ENCODE results near the gene ST8SIA6. TPM values are rescaled to one million over a fixed set of nuclear protein-coding genes. Genes with fewer than 3 reads are reported as not detected.

Gene ST8SIA6
- total RNA-seq, 1 donor from 2014 or later, result 12.5 TPM

- Histone ChIP-seq H3K36me3 (no peaks in the 10 kb centered on the region), H3K27me3 (ENCODE audit: low read depth) (no peaks in the 10 kb centered on the region), H3K9me3 (no peaks in the 10 kb centered on the region), H3K27ac (no peak overlapping the region), H3K4me3 (no peak overlapping the region), H3K4me1 (no peaks in the 10 kb centered on the region)
- intact Hi-C loops (cut with DNase I), result no loop called here
- no peak for TF ChIP-seq CTCF (IDR thresholded peaks at IDR 0.05)
- DNase-seq, result no peak
- no peak for ATAC-seq
Measured at GRCh38 chr10:17470246-17470645, 15.9 kb upstream of the ST8SIA6 start.

- no peak for TF ChIP-seq CTCF (IDR thresholded peaks at IDR 0.05)
- intact Hi-C loops (cut with DNase I), result no loop called here
- no peak for DNase-seq
- Histone ChIP-seq H3K4me1 (no peaks in the 10 kb centered on the region), H3K4me3 (no peak overlapping the region), H3K36me3 (no peaks in the 10 kb centered on the region), H3K27ac (no peak overlapping the region), H3K27me3 (ENCODE audit: low read depth) (no peaks in the 10 kb centered on the region), H3K9me3 (no peaks in the 10 kb centered on the region)
- no peak for ATAC-seq
Measured at GRCh38 chr10:17465328-17466125, 11.1 kb upstream of the ST8SIA6 start.

GRCh38 chr10:17464545-17464944 lies 10.2 kb upstream of the ST8SIA6 start:
- Histone ChIP-seq H3K27me3 (ENCODE audit: low read depth) (no peaks in the 10 kb centered on the region), H3K36me3 (no peaks in the 10 kb centered on the region), H3K4me1 (no peaks in the 10 kb centered on the region), H3K27ac (no peak overlapping the region), H3K9me3 (no peaks in the 10 kb centered on the region), H3K4me3 (no peak overlapping the region)
- DNase-seq (no peak), ATAC-seq (no peak)
- no peak for TF ChIP-seq CTCF (IDR thresholded peaks at IDR 0.05)
- intact Hi-C loops (cut with DNase I), result no loop called here

DNA sequence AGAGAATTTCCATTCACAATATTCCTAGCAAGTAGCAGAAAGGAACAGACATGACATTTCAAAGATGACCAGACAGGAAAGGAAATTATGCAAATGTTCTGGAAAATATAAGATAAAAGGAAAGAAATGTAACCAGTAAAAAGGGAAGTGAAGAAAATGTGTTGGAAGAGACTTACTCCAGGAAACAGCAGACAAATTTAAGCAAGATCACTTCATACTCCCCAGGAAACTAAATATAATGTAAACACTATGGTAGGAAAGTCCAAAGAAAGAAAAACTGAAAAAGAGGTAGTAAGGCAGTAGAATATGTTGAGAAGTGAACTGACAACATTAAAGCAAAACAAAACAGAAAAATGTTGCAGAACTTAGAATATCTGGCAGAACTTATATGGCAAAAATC lies 6.4 kb upstream of the ST8SIA6 start:
- H3K36me3 ChIP-seq, result no peaks in the 10 kb centered on the region
- TF ChIP-seq CTCF (IDR thresholded peaks at IDR 0.05), result no peak
- no peaks in the 10 kb centered on the region for H3K4me1 ChIP-seq
- intact Hi-C loops (cut with DNase I), result no loop called here
- DNase-seq (no peak), ATAC-seq (no peak)
- no peak overlapping the region for H3K4me3 ChIP-seq
- H3K9me3 ChIP-seq, result no peaks in the 10 kb centered on the region
- no peak overlapping the region for H3K27ac ChIP-seq
- H3K27me3 ChIP-seq (ENCODE audit: low read depth), result peaks cover 11% of the 10 kb centered on the region

DNA sequence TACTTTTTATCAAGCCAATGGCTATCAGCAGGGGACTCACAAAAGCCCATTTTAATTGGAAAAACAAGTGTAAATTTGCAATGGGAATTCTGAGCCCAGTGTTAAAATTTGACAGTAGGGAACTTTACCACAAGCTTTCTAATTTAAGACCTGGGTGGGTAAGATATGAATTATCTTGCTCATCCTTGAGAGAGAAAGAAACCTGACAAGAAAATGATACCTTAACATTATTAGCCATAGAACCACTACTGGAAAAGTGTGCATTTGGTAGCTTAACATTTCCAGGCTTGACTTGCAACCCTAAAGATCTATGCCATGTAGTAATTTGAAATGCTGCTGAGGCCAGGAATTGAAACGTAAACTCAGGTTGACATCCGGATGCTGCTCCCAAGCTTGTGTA lies 2.7 kb upstream of the ST8SIA6 start:
- intact Hi-C loops (cut with DNase I), result no loop called here
- DNase-seq (no peak), ATAC-seq (no peak)
- Histone ChIP-seq H3K27ac (no peak overlapping the region), H3K9me3 (peaks cover 4% of the 10 kb centered on the region), H3K4me3 (no peak overlapping the region), H3K27me3 (ENCODE audit: low read depth) (peaks cover 24% of the 10 kb centered on the region), H3K36me3 (no peaks in the 10 kb centered on the region), H3K4me1 (peaks cover 17% of the 10 kb centered on the region)
- no peak for TF ChIP-seq CTCF (IDR thresholded peaks at IDR 0.05)

Data from lower lobe of right lung (tissue), 2 donors.